HepG2 (cell line): Measurements from ENCODE around the gene PPP4R4. TPM values are rescaled to one million over a fixed set of nuclear protein-coding genes. Genes with fewer than 3 reads are reported as not detected.

Source experiments
- CHCHD3 ChIP-seq: sonication (generic); formaldehyde crosslinking; IDR thresholded peaks from 2 replicates; pipeline ENCODE4 v1.8.0; 2022; ENCODE audit warnings: mild to moderate bottlenecking, missing genetic modification reagents, moderate library complexity
- ESRRA ChIP-seq: sonication (generic); formaldehyde crosslinking; IDR thresholded peaks from 2 replicates; pipeline ENCODE4 v1.5.1; 2020; ENCODE audit warnings: mild to moderate bottlenecking, low read depth, missing genetic modification reagents
- FOXK1 ChIP-seq: sonication (generic); formaldehyde crosslinking; IDR thresholded peaks from 2 replicates; pipeline ENCODE4 v1.4.0; 2020; ENCODE audit warnings: low read depth, missing genetic modification reagents, borderline replicate concordance
- HNRNPLL ChIP-seq: fragments of 200-400 bp; formaldehyde crosslinking; IDR thresholded peaks from 2 replicates; pipeline ENCODE4 v1.6.1; 2017; ENCODE audit warnings: mild to moderate bottlenecking, low read depth, low read length; ENCODE audit not compliant: poor library complexity, severe bottlenecking
- MTF1 ChIP-seq: sonication (generic); formaldehyde crosslinking; IDR thresholded peaks from 2 replicates; pipeline ENCODE4 v1.5.0; 2020; ENCODE audit warnings: missing genetic modification reagents
- NFKBIZ ChIP-seq: IDR thresholded peaks from 2 replicates; pipeline ENCODE4 v1.6.1; 2018; ENCODE audit warnings: missing genetic modification reagents, missing compliant biosample characterization
- SRSF4 ChIP-seq: fragments of 200-400 bp; formaldehyde crosslinking; IDR thresholded peaks from one replicate; pipeline ENCODE4 v1.6.1; 2018; ENCODE audit warnings: mild to moderate bottlenecking, low read depth, low read length, moderate library complexity; ENCODE audit not compliant: poor library complexity, severe bottlenecking
- THYN1 ChIP-seq: sonication (generic); formaldehyde crosslinking; IDR thresholded peaks from 2 replicates; pipeline ENCODE4 v1.8.1; 2023; ENCODE audit warnings: low read depth, mild to moderate bottlenecking, moderate library complexity, missing genetic modification reagents, borderline replicate concordance
- ZFP1 ChIP-seq: IDR thresholded peaks from 2 replicates; pipeline ENCODE4 v1.6.1; 2016
- ZFP36L1 ChIP-seq: sonication (generic); formaldehyde crosslinking; IDR thresholded peaks from 2 replicates; pipeline ENCODE4 v1.8.0; 2022; ENCODE audit warnings: mild to moderate bottlenecking, missing genetic modification reagents, moderate library complexity
- ZNF180 ChIP-seq: sonication (generic); formaldehyde crosslinking; IDR thresholded peaks from 2 replicates; pipeline ENCODE4 v1.4.0; 2020; ENCODE audit warnings: low read depth, missing genetic modification reagents, borderline replicate concordance
- ZNF256 ChIP-seq: sonication (generic); formaldehyde crosslinking; conservative IDR thresholded peaks from 2 replicates; pipeline ENCODE4 v1.4.0; 2020; ENCODE audit warnings: missing genetic modification reagents
- ZNF546 ChIP-seq: sonication (generic); formaldehyde crosslinking; conservative IDR thresholded peaks from 2 replicates; pipeline ENCODE4 v1.8.1; 2023; ENCODE audit warnings: mild to moderate bottlenecking, missing genetic modification reagents
- ZNF572 ChIP-seq: sonication (generic); formaldehyde crosslinking; IDR thresholded peaks from 2 replicates; pipeline ENCODE4 v1.5.1; 2020; ENCODE audit warnings: mild to moderate bottlenecking, missing genetic modification reagents
- polyA plus RNA-seq, 8 experiments: library from polyadenylated mRNA; depleted of rRNA in 3 of 8; stranded (reverse) in 7 of 8; unstranded in 1 of 8; fragments of >200 nt; fragmentation: Illumina TruSeq in 4 of 8; extraction: Trizol in 4 of 8; gene quantifications; 2 replicates each; pipeline versions ENCODE4 v1.2.1 to v1.2.3, GENCODE V29; 2011 to 2016; ENCODE audit warnings: low read depth in 4 of 8, missing spikeins in 1 of 8, mixed read lengths in 1 of 8; ENCODE audit not compliant: insufficient read depth in 1 of 8
- total RNA-seq, 5 experiments: library from RNA; depleted of rRNA; stranded (reverse); fragments of >200 nt; fragmentation: Illumina TruSeq; extraction: Trizol; gene quantifications; 2 replicates each; pipeline ENCODE4 v1.2.3, GENCODE V29; 2016; ENCODE audit warnings: low read depth in 1 of 5
- TF ChIP-seq, protein P1 (sequence below), 2 experiments: fragments of 450-650 bp in 1 of 2; sonication (generic) in 1 of 2; formaldehyde crosslinking; IDR thresholded peaks; 2 replicates each; pipeline versions ENCODE4 v1.5.0 to v1.8.0; 2020 to 2022; ENCODE audit warnings: mild to moderate bottlenecking in 1 of 2, missing genetic modification reagents in 1 of 2
- TF ChIP-seq, protein P2 (sequence below): sonication (generic); formaldehyde crosslinking; IDR thresholded peaks from 2 replicates; pipeline ENCODE4 v1.4.0; 2020; ENCODE audit warnings: mild to moderate bottlenecking, missing genetic modification reagents
- TF ChIP-seq, protein P3 (sequence below): sonication (generic); formaldehyde crosslinking; IDR thresholded peaks from 2 replicates; pipeline ENCODE4 v1.5.0; 2020; ENCODE audit warnings: missing genetic modification reagents, mild to moderate bottlenecking, borderline replicate concordance

Gene PPP4R4
- total and polyA plus RNA-seq, 2 of the 13 experiments (the other 11 are each of a cell fraction or from before 2014, with no cell fraction given) = 9.5 to 19.8 TPM

DNA sequence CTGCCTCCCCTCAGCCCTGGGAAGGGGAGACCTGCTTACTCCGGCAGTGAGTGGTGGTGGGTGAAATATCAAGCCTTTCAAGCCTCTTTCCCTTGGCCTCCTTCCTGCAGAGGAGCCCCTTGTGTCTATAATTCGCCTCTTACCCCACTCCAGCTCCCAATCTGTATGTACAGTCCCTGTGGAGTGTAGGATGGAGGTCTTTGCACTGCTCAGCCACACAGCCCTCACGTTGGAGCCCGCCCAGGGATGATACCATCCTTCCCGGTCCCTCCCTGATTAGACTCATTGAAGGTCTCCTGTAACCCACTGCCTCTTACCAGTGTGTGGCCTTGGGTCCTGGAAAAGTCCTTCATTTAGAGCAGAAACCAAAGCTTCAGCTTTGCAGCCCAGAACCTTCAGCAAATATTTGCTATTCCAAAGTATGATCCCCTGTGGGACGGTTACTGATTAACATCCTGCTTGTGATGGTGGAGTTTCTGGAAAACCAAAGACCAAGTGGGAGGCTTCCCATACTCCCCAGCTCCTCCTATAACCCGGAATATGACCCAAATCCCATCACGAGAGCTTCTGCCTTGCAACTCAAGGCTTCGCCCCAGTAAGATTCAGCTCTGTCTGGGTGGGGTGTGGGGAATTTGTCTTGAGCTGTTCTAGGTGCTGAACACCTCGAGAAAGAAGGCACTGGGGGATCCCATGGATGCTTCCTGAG, 118.9 kb downstream of the PPP4R4 start, which contains the start of gene SERPINA10 (continued):
- TF ChIP-seq ZNF180 (CRISPR knock-in tag) (no peak), FOXK1 (CRISPR knock-in tag) (no peak), SRSF4 (no peak), THYN1 (CRISPR knock-in tag) (no peak), ZNF546 (CRISPR knock-in tag) (no peak), CHCHD3 (CRISPR knock-in tag) (no peak), ZFP1 (peak; percentile 59; the same call in 1 of the 2 replicates), ESRRA (CRISPR knock-in tag) (no peak; the same call in 1 of the 2 replicates), MTF1 (no peak), HNRNPLL (no peak), ZNF572 (no peak), ZFP36L1 (CRISPR knock-in tag) (no peak), ZNF256 (CRISPR knock-in tag) (no peak), NFKBIZ (0 out of 2 replicates have a peak, but pooled peaks have one; percentile 32)
- TF ChIP-seq, protein P1, sequence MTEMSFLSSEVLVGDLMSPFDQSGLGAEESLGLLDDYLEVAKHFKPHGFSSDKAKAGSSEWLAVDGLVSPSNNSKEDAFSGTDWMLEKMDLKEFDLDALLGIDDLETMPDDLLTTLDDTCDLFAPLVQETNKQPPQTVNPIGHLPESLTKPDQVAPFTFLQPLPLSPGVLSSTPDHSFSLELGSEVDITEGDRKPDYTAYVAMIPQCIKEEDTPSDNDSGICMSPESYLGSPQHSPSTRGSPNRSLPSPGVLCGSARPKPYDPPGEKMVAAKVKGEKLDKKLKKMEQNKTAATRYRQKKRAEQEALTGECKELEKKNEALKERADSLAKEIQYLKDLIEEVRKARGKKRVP (CRISPR knock-in tag; IDR thresholded peaks at IDR 0.05) = 0 out of 4 replicates have a peak, but pooled peaks of 1 of the 2 experiments have one; percentile 23
- TF ChIP-seq, protein P2, sequence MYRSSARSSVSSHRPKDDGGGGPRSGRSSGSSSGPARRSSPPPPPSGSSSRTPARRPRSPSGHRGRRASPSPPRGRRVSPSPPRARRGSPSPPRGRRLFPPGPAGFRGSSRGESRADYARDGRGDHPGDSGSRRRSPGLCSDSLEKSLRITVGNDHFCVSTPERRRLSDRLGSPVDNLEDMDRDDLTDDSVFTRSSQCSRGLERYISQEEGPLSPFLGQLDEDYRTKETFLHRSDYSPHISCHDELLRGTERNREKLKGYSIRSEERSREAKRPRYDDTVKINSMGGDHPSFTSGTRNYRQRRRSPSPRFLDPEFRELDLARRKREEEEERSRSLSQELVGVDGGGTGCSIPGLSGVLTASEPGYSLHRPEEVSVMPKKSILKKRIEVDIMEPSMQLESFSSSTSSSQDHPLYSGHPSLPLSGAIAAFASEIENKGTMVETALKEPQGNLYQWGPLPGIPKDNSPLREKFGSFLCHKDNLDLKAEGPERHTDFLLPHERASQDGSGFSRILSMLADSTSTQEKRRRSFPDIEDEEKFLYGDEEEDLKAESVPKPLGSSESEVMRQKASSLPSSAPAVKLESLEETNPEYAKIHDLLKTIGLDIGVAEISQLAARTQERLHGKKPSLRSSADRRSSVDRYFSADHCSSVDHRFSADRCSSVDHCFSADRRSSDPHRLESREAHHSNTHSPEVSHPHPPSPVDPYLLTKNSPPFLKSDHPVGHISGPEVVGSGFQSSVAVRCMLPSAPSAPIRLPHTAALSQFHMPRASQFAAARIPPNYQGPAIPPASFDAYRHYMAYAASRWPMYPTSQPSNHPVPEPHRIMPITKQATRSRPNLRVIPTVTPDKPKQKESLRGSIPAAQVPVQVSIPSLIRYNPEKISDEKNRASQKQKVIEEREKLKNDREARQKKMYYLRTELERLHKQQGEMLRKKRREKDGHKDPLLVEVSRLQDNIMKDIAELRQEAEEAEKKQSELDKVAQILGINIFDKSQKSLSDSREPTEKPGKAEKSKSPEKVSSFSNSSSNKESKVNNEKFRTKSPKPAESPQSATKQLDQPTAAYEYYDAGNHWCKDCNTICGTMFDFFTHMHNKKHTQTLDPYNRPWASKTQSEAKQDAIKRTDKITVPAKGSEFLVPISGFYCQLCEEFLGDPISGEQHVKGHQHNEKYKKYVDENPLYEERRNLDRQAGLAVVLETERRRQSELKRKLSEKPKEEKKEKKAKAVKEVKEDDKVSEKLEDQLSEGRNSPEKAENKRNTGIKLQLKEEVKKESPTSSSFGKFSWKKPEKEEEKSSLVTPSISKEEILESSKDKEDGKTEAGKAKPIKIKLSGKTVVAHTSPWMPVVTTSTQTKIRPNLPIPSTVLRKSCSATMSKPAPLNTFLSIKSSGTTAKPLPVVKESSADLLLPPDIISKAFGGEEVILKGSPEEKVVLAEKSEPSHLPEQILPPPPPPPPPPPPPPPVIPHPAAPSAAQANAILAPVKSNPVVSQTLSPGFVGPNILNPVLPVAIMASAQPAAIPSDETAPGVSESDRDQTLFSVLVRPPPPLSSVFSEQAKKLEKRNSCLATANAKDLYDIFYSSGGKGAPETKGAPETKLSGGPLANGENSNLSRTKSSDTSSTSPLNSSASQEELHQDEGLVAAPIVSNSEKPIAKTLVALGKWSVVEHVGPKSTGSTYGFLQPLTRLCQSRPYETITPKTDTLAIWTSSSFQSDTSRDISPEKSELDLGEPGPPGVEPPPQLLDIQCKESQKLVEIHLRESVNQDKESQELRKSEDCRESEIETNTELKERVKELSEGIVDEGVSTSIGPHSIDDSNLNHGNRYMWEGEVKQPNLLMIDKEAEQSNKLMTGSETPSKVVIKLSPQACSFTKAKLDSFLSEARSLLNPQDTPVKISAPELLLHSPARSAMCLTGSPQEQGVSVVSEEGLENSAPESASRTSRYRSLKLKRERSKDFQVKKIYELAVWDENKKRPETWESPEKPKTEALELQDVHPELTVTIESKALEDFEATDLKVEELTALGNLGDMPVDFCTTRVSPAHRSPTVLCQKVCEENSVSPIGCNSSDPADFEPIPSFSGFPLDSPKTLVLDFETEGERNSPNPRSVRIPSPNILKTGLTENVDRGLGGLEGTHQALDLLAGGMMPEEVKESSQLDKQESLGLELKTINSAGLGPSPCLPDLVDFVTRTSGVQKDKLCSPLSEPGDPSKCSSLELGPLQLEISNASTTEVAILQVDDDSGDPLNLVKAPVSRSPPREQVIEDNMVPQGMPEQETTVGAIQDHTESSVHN (CRISPR knock-in tag) = no peak
- TF ChIP-seq, protein P3, sequence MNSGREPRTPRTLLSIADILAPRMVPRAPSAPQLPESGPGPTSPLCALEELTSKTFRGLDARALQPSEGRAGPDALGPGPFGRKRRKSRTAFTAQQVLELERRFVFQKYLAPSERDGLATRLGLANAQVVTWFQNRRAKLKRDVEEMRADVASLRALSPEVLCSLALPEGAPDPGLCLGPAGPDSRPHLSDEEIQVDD (CRISPR knock-in tag) = no peak
